HL-60 (cell line): ENCODE data around the gene RAB3C.

Experiments
- DNase-seq, 2 experiments: peaks; one replicate each; pipeline ENCODE4 v3.0.0-alpha.2; 2010 to 2020; ENCODE audit warnings: low read depth in 1 of 2, low spot score in 1 of 2
- H3K27ac ChIP-seq: fragments of 250-450 bp; sonication (Bioruptor Pico); replicated peaks from 2 replicates; pipeline ENCODE4 v1.5.1; 2020; ENCODE audit warnings: mild to moderate bottlenecking, moderate library complexity
- H3K27me3 ChIP-seq: fragments of 250-450 bp; sonication (Bioruptor Pico); 2 replicates; pipeline ENCODE4 v1.5.1; 2021; ENCODE audit warnings: mild to moderate bottlenecking, moderate library complexity; ENCODE audit not compliant: insufficient read depth, poor library complexity, severe bottlenecking
- H3K4me3 ChIP-seq: replicated peaks from 2 replicates; pipeline ENCODE4 v1.5.1; 2011; ENCODE audit warnings: mild to moderate bottlenecking, control low read depth, low read length; ENCODE audit not compliant: insufficient read depth
- CTCF ChIP-seq: IDR thresholded peaks from one replicate; pipeline ENCODE4 v1.5.1; 2011; ENCODE audit warnings: low read length, control low read depth, inconsistent platforms; ENCODE audit not compliant: insufficient read depth
- GABPA ChIP-seq: IDR thresholded peaks from 2 replicates; pipeline ENCODE4 v1.6.1; 2012; ENCODE audit warnings: low read depth
- POLR2AphosphoS5 ChIP-seq: IDR thresholded peaks from 2 replicates; pipeline ENCODE4 v1.6.1; 2012; ENCODE audit warnings: low read depth
- SPI1 ChIP-seq: IDR thresholded peaks from 2 replicates; pipeline ENCODE4 v1.6.1; 2012; ENCODE audit warnings: low read depth, mild to moderate bottlenecking, borderline replicate concordance
- TF ChIP-seq, protein P1 (sequence below): IDR thresholded peaks from 2 replicates; pipeline ENCODE4 v1.6.1; 2012; ENCODE audit warnings: low read depth; ENCODE audit not compliant: insufficient replicate concordance

Gene RAB3C

GRCh38 chr5:58795327-58795726 is 212.5 kb downstream of the RAB3C start:
- no peak for TF ChIP-seq GABPA
- TF ChIP-seq CTCF: no peak
- TF ChIP-seq SPI1: no peak
- TF ChIP-seq, protein P1, sequence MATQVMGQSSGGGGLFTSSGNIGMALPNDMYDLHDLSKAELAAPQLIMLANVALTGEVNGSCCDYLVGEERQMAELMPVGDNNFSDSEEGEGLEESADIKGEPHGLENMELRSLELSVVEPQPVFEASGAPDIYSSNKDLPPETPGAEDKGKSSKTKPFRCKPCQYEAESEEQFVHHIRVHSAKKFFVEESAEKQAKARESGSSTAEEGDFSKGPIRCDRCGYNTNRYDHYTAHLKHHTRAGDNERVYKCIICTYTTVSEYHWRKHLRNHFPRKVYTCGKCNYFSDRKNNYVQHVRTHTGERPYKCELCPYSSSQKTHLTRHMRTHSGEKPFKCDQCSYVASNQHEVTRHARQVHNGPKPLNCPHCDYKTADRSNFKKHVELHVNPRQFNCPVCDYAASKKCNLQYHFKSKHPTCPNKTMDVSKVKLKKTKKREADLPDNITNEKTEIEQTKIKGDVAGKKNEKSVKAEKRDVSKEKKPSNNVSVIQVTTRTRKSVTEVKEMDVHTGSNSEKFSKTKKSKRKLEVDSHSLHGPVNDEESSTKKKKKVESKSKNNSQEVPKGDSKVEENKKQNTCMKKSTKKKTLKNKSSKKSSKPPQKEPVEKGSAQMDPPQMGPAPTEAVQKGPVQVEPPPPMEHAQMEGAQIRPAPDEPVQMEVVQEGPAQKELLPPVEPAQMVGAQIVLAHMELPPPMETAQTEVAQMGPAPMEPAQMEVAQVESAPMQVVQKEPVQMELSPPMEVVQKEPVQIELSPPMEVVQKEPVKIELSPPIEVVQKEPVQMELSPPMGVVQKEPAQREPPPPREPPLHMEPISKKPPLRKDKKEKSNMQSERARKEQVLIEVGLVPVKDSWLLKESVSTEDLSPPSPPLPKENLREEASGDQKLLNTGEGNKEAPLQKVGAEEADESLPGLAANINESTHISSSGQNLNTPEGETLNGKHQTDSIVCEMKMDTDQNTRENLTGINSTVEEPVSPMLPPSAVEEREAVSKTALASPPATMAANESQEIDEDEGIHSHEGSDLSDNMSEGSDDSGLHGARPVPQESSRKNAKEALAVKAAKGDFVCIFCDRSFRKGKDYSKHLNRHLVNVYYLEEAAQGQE: no peak
- no peak for TF ChIP-seq POLR2AphosphoS5
- Histone ChIP-seq H3K27me3 (no peaks in the 10 kb centered on the region), H3K4me3 (no peak overlapping the region), H3K27ac (no peak overlapping the region)
- no peak for DNase-seq

GRCh38 chr5:58797021-58797420 is 214.1 kb downstream of the RAB3C start:
- H3K27ac ChIP-seq: no peak overlapping the region
- H3K4me3 ChIP-seq: no peak overlapping the region
- DNase-seq: no peak
- H3K27me3 ChIP-seq: no peaks in the 10 kb centered on the region
- TF ChIP-seq CTCF (no peak), SPI1 (no peak), POLR2AphosphoS5 (no peak), GABPA (no peak)
- TF ChIP-seq, protein P1: no peak

GRCh38 chr5:58800356-58800755 is 217.5 kb downstream of the RAB3C start:
- DNase-seq: no peak
- no peak overlapping the region for H3K27ac ChIP-seq
- TF ChIP-seq SPI1 (no peak), GABPA (no peak), POLR2AphosphoS5 (no peak), CTCF (no peak)
- TF ChIP-seq, protein P1: no peak
- H3K27me3 ChIP-seq: no peaks in the 10 kb centered on the region
- H3K4me3 ChIP-seq: no peak overlapping the region
